Activated naive CD4-positive, alpha-beta T cell treated with anti-CD3 and anti-CD28 coated beads, Interleukin-2, amount 50 U/mL, for 24 hours (primary cell): ENCODE measurements around the gene CBLB.

Source experiments
- H3K27ac Mint-ChIP-seq: one replicate; pipeline ENCODE4 v1.8.0; 2021; ENCODE audit warnings: mild to moderate bottlenecking, mixed read lengths
- H3K27me3 Mint-ChIP-seq: one replicate; pipeline ENCODE4 v1.8.0; 2021; ENCODE audit warnings: mixed read lengths
- H3K36me3 Mint-ChIP-seq: one replicate; pipeline ENCODE4 v1.8.0; 2021; ENCODE audit warnings: mixed read lengths
- H3K4me1 Mint-ChIP-seq: one replicate; pipeline ENCODE4 v1.8.0; 2021; ENCODE audit warnings: mixed read lengths
- H3K4me3 Mint-ChIP-seq: one replicate; pipeline ENCODE4 v1.8.0; 2021; ENCODE audit warnings: mild to moderate bottlenecking, mixed read lengths
- H3K9me3 Mint-ChIP-seq: one replicate; pipeline ENCODE4 v1.8.0; 2021; ENCODE audit warnings: mixed read lengths

The CBLB gene

GRCh38 chr3:105883798-105884377 lies 15.1 kb upstream of the CBLB start:
- H3K9me3 Mint-ChIP-seq, result no peaks in the 10 kb centered on the region
- H3K27ac Mint-ChIP-seq, result no peak overlapping the region
- no peaks in the 10 kb centered on the region for H3K36me3 Mint-ChIP-seq
- H3K27me3 Mint-ChIP-seq, result no peaks in the 10 kb centered on the region
- H3K4me3 Mint-ChIP-seq, result peak overlapping the region; percentile 89
- H3K4me1 Mint-ChIP-seq, result peaks cover 25% of the 10 kb centered on the region

- Mint-ChIP-seq H3K27me3 (no peaks in the 10 kb centered on the region), H3K27ac (no peak overlapping the region), H3K4me1 (peaks cover 53% of the 10 kb centered on the region), H3K36me3 (no peaks in the 10 kb centered on the region), H3K4me3 (no peak overlapping the region), H3K9me3 (no peaks in the 10 kb centered on the region)
Observed at GRCh38 chr3:105880681-105881290, 12.0 kb upstream of the CBLB start.

DNA sequence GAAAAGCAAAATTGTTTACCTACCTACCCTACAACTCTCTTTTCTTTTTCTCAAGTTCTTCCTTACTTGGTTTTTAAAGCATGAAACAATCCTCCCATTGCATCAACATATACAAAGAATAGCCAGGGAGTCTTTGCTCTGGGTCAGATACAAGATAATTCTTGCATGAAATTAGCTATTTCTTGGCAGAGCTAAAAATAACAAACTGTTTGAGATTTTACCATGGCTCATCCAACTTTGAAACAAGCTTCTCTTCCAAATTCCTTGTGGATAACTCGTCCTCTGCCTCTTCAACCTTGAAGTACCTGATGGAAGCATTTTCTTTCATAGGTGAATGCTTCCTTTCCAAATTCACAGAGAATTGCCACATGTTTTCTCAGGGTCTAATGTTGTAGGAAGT lies 9.2 kb upstream of the CBLB start:
- peaks cover 52% of the 10 kb centered on the region for H3K4me1 Mint-ChIP-seq
- no peak overlapping the region for H3K27ac Mint-ChIP-seq
- no peaks in the 10 kb centered on the region for H3K36me3 Mint-ChIP-seq
- H3K27me3 Mint-ChIP-seq, result no peaks in the 10 kb centered on the region
- H3K4me3 Mint-ChIP-seq, result peak overlapping the region; percentile 23
- H3K9me3 Mint-ChIP-seq, result no peaks in the 10 kb centered on the region

GRCh38 chr3:105877336-105877910 lies 8.6 kb upstream of the CBLB start:
- peak overlapping the region; percentile 36 for H3K27ac Mint-ChIP-seq
- H3K4me1 Mint-ChIP-seq, result peaks cover 45% of the 10 kb centered on the region
- no peaks in the 10 kb centered on the region for H3K27me3 Mint-ChIP-seq
- peak overlapping the region; percentile 69 for H3K4me3 Mint-ChIP-seq
- H3K36me3 Mint-ChIP-seq, result no peaks in the 10 kb centered on the region
- no peaks in the 10 kb centered on the region for H3K9me3 Mint-ChIP-seq

DNA sequence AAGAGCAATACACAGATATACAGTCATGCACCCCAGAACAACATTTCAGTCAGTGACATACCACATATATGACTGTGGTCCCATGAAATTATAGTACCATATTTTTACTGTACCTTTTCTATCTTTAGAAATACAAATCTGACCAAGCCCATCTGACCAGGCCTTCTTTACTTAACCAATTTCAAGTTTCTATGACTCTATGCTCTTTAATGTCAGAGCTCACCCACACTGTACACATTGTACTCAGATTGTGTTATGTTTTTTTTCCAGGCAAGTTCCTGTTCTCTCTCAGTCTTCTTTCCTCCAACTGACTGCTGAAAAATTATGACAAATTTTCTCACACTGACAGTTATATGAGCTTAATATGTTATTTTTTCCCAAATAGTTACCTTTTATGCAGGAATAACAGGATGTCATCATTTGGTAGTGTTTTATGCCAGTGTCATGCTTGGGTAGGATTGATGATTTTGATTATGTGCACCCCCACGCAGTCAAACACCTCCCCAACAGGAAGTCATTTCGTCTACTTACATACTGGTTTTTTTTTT lies 8.0 kb upstream of the CBLB start:
- Mint-ChIP-seq H3K4me1 (peaks cover 45% of the 10 kb centered on the region), H3K27ac (peak overlapping the region; percentile 36), H3K27me3 (no peaks in the 10 kb centered on the region), H3K4me3 (peak overlapping the region; percentile 69), H3K36me3 (no peaks in the 10 kb centered on the region), H3K9me3 (no peaks in the 10 kb centered on the region)

GRCh38 chr3:105869861-105870755 lies 1.3 kb upstream of the CBLB start:
- H3K4me1 Mint-ChIP-seq, result peaks cover 35% of the 10 kb centered on the region
- H3K4me3 Mint-ChIP-seq, result peak overlapping the region; percentile 97
- peak overlapping the region; percentile 82 for H3K27ac Mint-ChIP-seq
- H3K27me3 Mint-ChIP-seq, result no peaks in the 10 kb centered on the region
- no peaks in the 10 kb centered on the region for H3K9me3 Mint-ChIP-seq
- H3K36me3 Mint-ChIP-seq, result peaks cover 12% of the 10 kb centered on the region

DNA sequence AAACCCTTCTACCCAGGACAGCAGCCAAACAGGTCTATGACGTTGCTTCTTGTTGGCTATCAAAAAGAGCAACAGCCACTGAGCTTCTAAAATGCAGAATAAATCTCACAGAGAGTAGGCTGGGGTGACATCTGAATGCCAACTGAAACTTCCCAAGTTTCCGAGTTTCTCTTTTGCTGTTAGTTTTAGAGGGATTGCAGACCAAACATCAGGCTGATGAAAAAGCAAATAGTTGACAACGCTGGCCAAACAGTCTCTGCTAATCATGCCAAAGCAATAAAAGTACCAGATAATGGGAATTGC lies 670 bp upstream of the CBLB start:
- H3K36me3 Mint-ChIP-seq, result peaks cover 19% of the 10 kb centered on the region
- no peaks in the 10 kb centered on the region for H3K9me3 Mint-ChIP-seq
- peak overlapping the region; percentile 98 for H3K27ac Mint-ChIP-seq
- peaks cover 40% of the 10 kb centered on the region for H3K4me1 Mint-ChIP-seq
- H3K4me3 Mint-ChIP-seq, result peak overlapping the region; percentile 97
- H3K27me3 Mint-ChIP-seq, result no peaks in the 10 kb centered on the region

DNA sequence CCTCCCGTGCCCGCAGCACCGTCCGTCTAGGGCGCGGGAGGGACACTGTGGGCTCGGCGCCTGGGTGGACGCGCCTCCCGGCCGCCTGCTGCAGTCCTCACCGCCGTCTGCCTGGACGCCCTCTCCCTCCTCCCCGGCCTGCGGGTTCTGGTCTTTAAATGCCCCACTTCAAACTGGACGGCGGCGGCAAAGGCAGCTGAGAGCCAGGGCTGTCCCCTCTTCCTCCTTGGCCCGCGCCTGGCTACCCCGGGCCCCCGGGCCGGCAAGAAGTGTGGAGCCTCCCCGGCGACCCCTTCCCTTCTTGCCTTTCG lies 426 bp downstream of the CBLB start:
- Mint-ChIP-seq H3K4me1 (peaks cover 48% of the 10 kb centered on the region), H3K36me3 (peaks cover 24% of the 10 kb centered on the region)

GRCh38 chr3:105867712-105868430 lies 941 bp downstream of the CBLB start:
- H3K27me3 Mint-ChIP-seq, result no peaks in the 10 kb centered on the region
- peaks cover 24% of the 10 kb centered on the region for H3K36me3 Mint-ChIP-seq
- no peaks in the 10 kb centered on the region for H3K9me3 Mint-ChIP-seq
- H3K4me3 Mint-ChIP-seq, result peak overlapping the region; percentile 97
- H3K4me1 Mint-ChIP-seq, result peaks cover 48% of the 10 kb centered on the region
- peak overlapping the region; percentile 99 for H3K27ac Mint-ChIP-seq

More for the DNA sequence above, 426 bp downstream of the CBLB start:
- Mint-ChIP-seq H3K27ac (peak overlapping the region; percentile 99), H3K27me3 (no peaks in the 10 kb centered on the region), H3K4me3 (peak overlapping the region; percentile 97), H3K9me3 (no peaks in the 10 kb centered on the region)

- Mint-ChIP-seq H3K27ac (peak overlapping the region; percentile 99), H3K9me3 (no peaks in the 10 kb centered on the region), H3K4me3 (peak overlapping the region; percentile 97), H3K36me3 (peaks cover 24% of the 10 kb centered on the region), H3K27me3 (no peaks in the 10 kb centered on the region), H3K4me1 (peaks cover 48% of the 10 kb centered on the region)
Observed at GRCh38 chr3:105866656-105867653, 1.9 kb downstream of the CBLB start.

DNA sequence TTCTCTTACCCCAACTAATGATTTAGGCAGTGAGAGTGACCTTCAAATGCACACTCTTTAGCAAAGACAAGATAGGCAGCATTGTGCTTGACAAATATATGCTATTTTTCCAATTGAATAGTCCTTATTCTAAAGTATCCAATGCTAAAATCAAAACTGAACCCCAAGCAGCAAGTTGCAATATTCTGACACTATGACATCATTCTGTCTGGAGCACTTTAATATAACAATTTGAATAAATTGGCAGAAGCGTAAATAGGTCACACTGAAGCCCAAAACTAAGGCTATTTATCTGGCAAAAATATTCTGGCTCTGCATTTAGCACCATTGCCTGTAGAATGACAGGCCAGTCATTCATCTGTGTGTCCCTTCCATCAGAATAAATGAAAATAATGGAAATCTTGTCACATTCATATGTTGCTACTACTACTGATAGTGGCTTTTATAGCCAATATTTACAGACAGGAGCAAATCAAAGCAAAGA lies 2.9 kb downstream of the CBLB start:
- peaks cover 24% of the 10 kb centered on the region for H3K36me3 Mint-ChIP-seq
- H3K9me3 Mint-ChIP-seq, result no peaks in the 10 kb centered on the region
- H3K4me3 Mint-ChIP-seq, result peak overlapping the region; percentile 97
- peaks cover 48% of the 10 kb centered on the region for H3K4me1 Mint-ChIP-seq
- H3K27ac Mint-ChIP-seq, result peak overlapping the region; percentile 99
- no peaks in the 10 kb centered on the region for H3K27me3 Mint-ChIP-seq

GRCh38 chr3:105865016-105865623 lies 3.7 kb downstream of the CBLB start:
- Mint-ChIP-seq H3K9me3 (no peaks in the 10 kb centered on the region), H3K27ac (peak overlapping the region; percentile 75), H3K4me1 (peaks cover 45% of the 10 kb centered on the region), H3K36me3 (peaks cover 25% of the 10 kb centered on the region), H3K4me3 (peak overlapping the region; percentile 97), H3K27me3 (no peaks in the 10 kb centered on the region)

- Mint-ChIP-seq H3K9me3 (no peaks in the 10 kb centered on the region), H3K4me3 (peak overlapping the region; percentile 97), H3K27me3 (no peaks in the 10 kb centered on the region), H3K36me3 (peaks cover 28% of the 10 kb centered on the region), H3K4me1 (peaks cover 41% of the 10 kb centered on the region), H3K27ac (peak overlapping the region; percentile 75)
Observed at GRCh38 chr3:105864212-105864611, 4.6 kb downstream of the CBLB start.

DNA sequence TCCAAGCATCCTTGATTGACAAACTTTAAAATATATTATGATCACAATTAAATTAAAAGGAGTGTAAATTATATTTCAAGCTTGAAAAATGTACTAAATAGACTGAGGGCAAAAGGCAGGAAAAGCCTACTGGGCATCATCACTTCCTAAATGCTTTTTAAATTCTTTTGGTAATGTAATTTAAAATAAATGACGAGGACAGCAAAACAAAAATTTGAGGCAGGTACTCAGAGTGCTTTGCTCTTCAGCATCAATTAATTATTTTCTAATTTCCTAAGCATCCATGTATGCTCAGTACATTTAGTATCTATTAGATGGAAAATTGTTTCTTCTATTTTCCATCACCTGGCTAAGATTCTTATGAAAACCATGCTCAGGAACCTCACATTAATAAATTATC lies 5.2 kb downstream of the CBLB start:
- H3K36me3 Mint-ChIP-seq, result peaks cover 31% of the 10 kb centered on the region
- H3K9me3 Mint-ChIP-seq, result no peaks in the 10 kb centered on the region
- H3K4me1 Mint-ChIP-seq, result peaks cover 44% of the 10 kb centered on the region
- peak overlapping the region; percentile 97 for H3K4me3 Mint-ChIP-seq
- no peaks in the 10 kb centered on the region for H3K27me3 Mint-ChIP-seq
- peak overlapping the region; percentile 75 for H3K27ac Mint-ChIP-seq
